Breast epithelium (tissue), 3 donors: Measurements from ENCODE around the gene HSPA12A.

Experiments
- POLR2A ChIP-seq: fragments of 450-650 bp; IDR thresholded peaks from one replicate; pipeline ENCODE4 v1.6.1; 2016; ENCODE audit warnings: antibody characterized with exemption, mild to moderate bottlenecking, moderate library complexity
- TF ChIP-seq, protein P1 (sequence below), 3 donors: fragments of 450-650 bp; IDR thresholded peaks; one replicate each; pipeline ENCODE4 v1.5.1; 2016 to 2017; ENCODE audit warnings: antibody characterized with exemption in 3 of 3, mild to moderate bottlenecking in 3 of 3, moderate library complexity in 3 of 3

DNA sequence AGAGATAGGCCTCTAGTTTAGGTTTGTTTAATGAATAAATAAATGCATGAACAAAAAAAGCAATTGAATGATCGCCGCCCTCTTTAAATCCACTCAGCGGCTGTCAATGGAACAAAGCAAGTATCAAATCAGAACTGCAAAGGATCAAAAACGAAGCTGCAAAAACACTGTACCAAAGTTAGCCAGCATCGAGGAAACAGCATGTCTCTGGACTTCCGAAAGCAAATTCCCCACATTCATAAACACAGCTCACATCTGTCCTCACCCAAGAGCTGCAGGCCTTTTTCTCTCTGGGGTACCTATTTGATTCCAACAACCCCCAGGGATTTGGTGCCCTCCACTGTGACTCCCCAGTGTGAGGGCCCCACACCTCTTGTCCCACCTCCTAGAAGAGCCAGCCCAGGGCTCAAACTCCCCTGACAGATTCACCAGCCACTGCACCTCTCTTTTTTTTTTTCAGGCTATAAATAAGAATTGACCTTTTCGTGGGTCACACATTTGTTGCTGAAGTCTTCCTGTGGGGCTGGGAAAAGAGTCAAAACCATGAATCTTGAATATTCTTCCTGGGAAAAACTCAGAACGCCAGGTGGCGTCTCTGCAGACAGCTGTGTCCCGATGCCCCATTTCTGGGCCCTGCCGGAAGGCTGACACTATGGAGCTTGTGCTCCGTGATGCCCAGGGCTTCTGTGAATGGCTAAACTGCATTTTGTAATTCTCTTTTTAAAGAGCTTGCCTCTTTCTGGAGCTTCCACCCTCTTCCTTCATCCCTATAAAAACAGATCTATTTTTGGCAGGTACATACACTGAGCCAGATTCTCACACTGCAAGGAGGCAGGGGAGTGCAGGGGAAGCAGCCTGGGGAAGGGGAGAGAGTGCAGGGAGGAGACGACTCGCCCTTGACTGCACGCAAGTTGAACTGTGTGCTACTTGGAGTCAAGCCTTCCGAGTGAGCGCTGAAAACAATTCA is 51.7 kb downstream of the HSPA12A start:
- TF ChIP-seq, protein P1, sequence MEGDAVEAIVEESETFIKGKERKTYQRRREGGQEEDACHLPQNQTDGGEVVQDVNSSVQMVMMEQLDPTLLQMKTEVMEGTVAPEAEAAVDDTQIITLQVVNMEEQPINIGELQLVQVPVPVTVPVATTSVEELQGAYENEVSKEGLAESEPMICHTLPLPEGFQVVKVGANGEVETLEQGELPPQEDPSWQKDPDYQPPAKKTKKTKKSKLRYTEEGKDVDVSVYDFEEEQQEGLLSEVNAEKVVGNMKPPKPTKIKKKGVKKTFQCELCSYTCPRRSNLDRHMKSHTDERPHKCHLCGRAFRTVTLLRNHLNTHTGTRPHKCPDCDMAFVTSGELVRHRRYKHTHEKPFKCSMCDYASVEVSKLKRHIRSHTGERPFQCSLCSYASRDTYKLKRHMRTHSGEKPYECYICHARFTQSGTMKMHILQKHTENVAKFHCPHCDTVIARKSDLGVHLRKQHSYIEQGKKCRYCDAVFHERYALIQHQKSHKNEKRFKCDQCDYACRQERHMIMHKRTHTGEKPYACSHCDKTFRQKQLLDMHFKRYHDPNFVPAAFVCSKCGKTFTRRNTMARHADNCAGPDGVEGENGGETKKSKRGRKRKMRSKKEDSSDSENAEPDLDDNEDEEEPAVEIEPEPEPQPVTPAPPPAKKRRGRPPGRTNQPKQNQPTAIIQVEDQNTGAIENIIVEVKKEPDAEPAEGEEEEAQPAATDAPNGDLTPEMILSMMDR (IDR thresholded peaks at IDR 0.05) = no peak
- no peak for TF ChIP-seq POLR2A
